22Rv1 (cell line): ENCODE data around the gene PFKFB4.

ENCODE experiments used
- ZFX ChIP-seq: fragments of 450-650 bp; IDR thresholded peaks from 2 replicates; pipeline ENCODE4 v1.6.1; 2017; ENCODE audit warnings: antibody characterized with exemption, borderline replicate concordance
- TF ChIP-seq, protein P1 (sequence below): fragments of 450-650 bp; IDR thresholded peaks from 2 replicates; pipeline ENCODE4 v1.5.1; 2017; ENCODE audit warnings: mild to moderate bottlenecking

DNA sequence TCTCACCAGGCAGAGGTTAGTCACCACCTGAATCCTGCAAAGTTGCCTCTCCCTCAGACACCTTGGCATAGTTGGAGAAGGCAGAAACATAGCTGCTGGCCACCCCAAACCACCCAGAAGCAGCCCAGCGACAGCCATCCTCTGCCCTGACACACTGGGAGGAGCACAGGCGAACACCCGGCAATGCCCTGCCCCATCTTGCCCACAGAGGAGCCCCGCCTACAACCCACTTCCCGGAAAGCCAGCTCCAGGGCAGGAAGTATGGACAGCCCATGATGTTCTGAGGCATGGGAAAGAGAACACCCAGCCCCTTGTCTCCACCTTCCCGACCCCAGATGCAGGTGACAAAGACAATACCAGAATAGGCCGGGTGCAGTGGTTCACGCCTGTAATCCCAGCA, 40.0 kb downstream of the PFKFB4 start:
- TF ChIP-seq, protein P1, sequence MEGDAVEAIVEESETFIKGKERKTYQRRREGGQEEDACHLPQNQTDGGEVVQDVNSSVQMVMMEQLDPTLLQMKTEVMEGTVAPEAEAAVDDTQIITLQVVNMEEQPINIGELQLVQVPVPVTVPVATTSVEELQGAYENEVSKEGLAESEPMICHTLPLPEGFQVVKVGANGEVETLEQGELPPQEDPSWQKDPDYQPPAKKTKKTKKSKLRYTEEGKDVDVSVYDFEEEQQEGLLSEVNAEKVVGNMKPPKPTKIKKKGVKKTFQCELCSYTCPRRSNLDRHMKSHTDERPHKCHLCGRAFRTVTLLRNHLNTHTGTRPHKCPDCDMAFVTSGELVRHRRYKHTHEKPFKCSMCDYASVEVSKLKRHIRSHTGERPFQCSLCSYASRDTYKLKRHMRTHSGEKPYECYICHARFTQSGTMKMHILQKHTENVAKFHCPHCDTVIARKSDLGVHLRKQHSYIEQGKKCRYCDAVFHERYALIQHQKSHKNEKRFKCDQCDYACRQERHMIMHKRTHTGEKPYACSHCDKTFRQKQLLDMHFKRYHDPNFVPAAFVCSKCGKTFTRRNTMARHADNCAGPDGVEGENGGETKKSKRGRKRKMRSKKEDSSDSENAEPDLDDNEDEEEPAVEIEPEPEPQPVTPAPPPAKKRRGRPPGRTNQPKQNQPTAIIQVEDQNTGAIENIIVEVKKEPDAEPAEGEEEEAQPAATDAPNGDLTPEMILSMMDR, result no peak
- no peak for TF ChIP-seq ZFX
